GM12865 (cell line): Measurements from ENCODE around the gene FGF4.

Experiments used
- DNase-seq: peaks from one replicate; pipeline ENCODE4 v3.0.0; 2010; ENCODE audit warnings: low read depth
- H3K4me3 ChIP-seq: 2 replicates; pipeline ENCODE4 v1.5.1; 2011; ENCODE audit warnings: mild to moderate bottlenecking, low read depth, low read length, control low read depth
- CTCF ChIP-seq: IDR thresholded peaks from 2 replicates; pipeline ENCODE4 v1.5.1; 2011; ENCODE audit warnings: low read length, control low read depth, low read depth, inconsistent platforms; ENCODE audit not compliant: insufficient read depth; ENCODE audit errors: missing control alignments

The FGF4 gene

DNA sequence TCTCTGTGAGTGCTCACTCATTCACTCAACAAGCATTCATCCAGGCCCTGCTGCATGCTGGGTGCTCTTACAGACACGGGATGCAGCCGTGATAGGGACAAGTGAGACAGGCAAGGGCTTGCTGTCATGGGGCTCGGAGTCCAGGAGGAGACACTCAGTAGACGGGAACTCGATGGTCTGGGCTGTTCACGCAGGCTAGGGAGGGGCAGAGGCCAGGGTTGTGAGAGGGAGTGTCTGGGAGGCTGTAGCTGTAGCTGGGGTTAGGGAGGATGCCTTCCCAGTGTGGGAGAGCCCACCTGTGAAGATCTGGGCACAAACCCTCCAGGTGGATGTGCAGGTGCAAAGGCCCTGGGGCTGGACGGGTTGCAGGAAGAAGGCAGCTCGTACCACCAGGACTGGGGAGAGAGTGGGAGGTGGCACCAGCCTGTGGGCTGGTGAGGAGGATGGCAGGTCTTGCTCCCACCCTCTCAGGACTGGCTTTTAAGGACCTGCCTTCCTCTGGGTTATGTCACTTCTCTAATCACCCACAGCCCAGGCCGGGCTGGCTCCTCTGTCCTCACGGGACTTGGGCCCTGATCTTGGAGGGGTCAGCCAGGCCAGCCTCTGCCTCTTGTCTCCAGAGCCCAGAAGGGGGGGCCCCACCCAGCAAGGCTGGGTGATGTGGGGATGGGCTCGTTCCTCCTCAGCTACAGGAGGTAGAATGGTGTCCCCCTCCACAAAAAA lies 24.1 kb downstream of the FGF4 start:
- no peak for TF ChIP-seq CTCF

GRCh38 chr11:69750108-69750850 lies 24.9 kb downstream of the FGF4 start:
- no peak for DNase-seq
- TF ChIP-seq CTCF = no peak
- no peak overlapping the region for H3K4me3 ChIP-seq

More for the DNA sequence above, 24.1 kb downstream of the FGF4 start:
- H3K4me3 ChIP-seq = no peak overlapping the region
- no peak for DNase-seq

- DNase-seq = no peak
- no peak for TF ChIP-seq CTCF
- H3K4me3 ChIP-seq = no peak overlapping the region
These were observed 26.5 kb downstream of the FGF4 start for GRCh38 chr11:69748637-69749036.

- no peak for TF ChIP-seq CTCF
- no peak for DNase-seq
- no peak overlapping the region for H3K4me3 ChIP-seq
These were observed 28.1 kb downstream of the FGF4 start for GRCh38 chr11:69746752-69747742.

- TF ChIP-seq CTCF = no peak
- no peak for DNase-seq
These were observed 29.0 kb downstream of the FGF4 start for GRCh38 chr11:69746140-69746539.

DNA sequence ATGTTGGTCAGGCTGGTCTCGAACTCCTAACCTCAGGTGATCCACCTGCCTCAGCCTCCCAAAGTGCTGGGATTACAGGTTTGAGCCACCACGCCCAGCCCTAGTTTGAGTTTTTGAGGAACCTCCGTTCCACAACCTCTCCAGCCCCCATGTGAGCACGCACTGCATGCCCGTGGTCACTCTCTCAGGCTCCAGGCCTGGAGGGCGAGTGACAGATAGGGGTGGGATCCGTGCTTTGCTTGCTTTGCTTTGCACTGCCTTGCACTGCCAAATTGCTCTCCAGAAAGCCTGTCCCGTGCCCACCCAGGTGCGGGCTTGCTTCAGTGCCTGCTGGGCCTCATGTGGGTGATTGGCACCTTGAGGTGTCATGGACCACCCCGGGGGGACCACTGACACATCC lies 29.9 kb downstream of the FGF4 start:
- TF ChIP-seq CTCF = no peak
- no peak overlapping the region for H3K4me3 ChIP-seq
- no peak for DNase-seq

More at GRCh38 chr11:69746140-69746539, 29.0 kb downstream of the FGF4 start:
- no peak overlapping the region for H3K4me3 ChIP-seq
